Measurements from ENCODE around the gene CLASP1. TPM values are rescaled to one million over a fixed set of nuclear protein-coding genes. Genes with fewer than 3 reads are reported as not detected.
A peak's percentile ranks its signal among the peaks of the same experiment; 100 is the strongest.
"Not testable (repeated sequence)": the region's sequence is repeated elsewhere in the genome, so short reads cannot be mapped to it uniquely, and the experiment has no call there.

CLASP1 gene
- total and polyA plus RNA-seq, 11 donors = 16.0 to 84.5 (median 60.2) TPM

DNA sequence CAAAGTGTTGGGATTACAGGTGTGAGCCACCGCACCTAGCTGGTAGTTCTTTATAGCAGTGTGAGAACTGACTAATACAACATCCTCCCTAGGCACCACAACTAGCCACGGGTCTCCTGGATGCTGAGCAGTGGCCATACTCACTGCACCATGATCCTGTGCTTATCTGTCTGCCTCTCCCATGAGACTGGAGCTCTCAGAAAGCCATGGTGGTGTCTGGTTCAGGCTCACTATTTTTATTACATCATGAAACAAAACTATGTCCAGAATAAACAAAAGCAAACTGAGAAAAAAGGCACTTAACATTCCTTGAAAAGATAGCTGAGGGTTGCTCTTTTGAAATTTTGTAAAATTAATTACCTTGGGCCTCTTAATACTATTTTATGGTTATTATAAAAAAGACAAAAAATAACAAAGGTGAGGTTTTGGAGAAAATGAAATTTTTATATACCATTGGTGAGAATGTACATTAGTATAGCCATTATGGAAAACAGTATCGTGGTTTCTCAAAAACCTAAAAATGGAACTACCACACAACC, 273.6 kb downstream of the CLASP1 start:
- intact Hi-C loops (cut with DNase I) = no loop called here
- peaks cover 0 to 24% (median 1%) of the 10 kb centered on the region in 12 donors for H3K4me1 ChIP-seq
- peaks cover 0 to 93% (median 81%) of the 10 kb centered on the region in 9 donors for H3K36me3 ChIP-seq
- DNase-seq = no peak
- no peaks in the 10 kb centered on the region for H3K9me3 ChIP-seq
- 84 to 91% (median 86%) methylated on average over 3 of the region's 3 CpGs for WGBS, 4 donors
- no peak for TF ChIP-seq POLR2A (IDR thresholded peaks at IDR 0.05)
- TF ChIP-seq, protein P1, sequence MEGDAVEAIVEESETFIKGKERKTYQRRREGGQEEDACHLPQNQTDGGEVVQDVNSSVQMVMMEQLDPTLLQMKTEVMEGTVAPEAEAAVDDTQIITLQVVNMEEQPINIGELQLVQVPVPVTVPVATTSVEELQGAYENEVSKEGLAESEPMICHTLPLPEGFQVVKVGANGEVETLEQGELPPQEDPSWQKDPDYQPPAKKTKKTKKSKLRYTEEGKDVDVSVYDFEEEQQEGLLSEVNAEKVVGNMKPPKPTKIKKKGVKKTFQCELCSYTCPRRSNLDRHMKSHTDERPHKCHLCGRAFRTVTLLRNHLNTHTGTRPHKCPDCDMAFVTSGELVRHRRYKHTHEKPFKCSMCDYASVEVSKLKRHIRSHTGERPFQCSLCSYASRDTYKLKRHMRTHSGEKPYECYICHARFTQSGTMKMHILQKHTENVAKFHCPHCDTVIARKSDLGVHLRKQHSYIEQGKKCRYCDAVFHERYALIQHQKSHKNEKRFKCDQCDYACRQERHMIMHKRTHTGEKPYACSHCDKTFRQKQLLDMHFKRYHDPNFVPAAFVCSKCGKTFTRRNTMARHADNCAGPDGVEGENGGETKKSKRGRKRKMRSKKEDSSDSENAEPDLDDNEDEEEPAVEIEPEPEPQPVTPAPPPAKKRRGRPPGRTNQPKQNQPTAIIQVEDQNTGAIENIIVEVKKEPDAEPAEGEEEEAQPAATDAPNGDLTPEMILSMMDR (IDR thresholded peaks at IDR 0.05) = no peak
- no peaks in the 10 kb centered on the region for H3K27me3 ChIP-seq
- ATAC-seq = no peak
- no peak overlapping the region for H3K27ac ChIP-seq
- no peak overlapping the region for H3K4me3 ChIP-seq

DNA sequence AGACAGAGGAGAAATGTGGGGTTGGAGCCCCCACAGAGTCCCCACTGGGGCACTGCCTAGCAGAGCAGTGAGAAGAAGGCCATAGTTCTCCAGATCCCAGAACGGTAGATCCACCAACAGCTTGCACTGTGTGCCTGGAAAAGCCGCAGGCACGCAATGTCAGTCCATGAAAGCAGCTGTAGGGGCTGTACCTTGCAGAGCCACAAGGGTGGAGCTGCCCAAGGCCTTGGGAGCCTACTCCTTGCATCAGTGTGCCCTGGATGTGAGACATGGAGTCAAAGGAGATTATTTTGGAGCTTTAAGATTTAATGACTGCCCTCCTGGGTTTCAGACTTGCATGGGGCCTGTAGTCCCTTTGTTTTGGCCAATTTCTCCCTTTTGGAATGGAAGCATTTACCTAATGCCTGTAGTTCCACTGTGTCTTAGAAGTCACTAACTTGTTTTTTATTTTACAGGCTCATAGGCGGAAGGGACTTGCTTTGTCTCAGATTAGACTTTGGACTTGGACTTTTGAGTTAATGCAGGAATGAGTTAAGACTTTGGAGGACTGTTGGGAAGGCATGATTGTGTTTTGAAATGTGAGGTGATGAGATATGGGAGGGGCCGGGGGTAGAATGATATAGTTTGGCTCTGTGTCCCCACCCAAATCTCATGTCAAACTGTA, 274.7 kb downstream of the CLASP1 start:
- ATAC-seq; H3K4me3 ChIP-seq; H3K9me3 ChIP-seq; DNase-seq; H3K27ac ChIP-seq; H3K27me3 ChIP-seq; intact Hi-C loops (cut with DNase I): not testable (repeated sequence)
- Histone ChIP-seq H3K4me1 (peaks cover 0 to 24% (median 1%) of the 10 kb centered on the region in 12 donors), H3K36me3 (peaks cover 0 to 91% (median 76%) of the 10 kb centered on the region in 9 donors)
- 90 to 97% (median 95%) methylated on average over 5 of the region's 5 CpGs for WGBS, 4 donors

DNA sequence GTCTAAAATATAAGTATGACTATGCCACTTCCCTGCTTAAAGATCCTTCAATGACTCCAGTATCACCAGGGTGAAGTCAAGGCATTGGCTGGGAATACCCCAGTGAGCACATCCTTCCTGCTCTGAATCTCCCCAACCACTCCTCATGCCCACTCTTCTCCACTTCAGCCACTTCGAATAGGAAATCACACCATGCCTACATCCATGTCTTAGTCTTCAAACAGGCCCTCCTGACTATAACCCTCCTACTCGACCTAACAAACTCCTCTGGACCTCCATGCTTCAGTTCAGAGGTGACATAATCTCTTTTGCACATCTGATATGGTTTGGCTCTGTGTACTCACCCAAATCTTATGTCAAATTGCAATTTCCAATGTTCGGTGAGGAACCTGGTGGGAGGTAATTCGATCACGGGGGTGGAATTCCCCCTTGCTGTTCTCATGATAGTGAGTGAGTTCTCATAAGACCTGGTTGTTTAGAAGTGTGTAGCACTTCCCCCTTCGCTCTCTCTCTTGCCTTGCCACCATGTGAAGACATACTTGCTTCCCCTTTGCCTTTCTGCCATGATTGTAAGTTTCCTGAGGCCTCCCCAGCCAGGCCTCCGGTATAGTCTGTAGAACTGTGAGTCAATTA, 276.4 kb downstream of the CLASP1 start:
- TF ChIP-seq POLR2A (IDR thresholded peaks at IDR 0.05) = no peak
- TF ChIP-seq, protein P1 (IDR thresholded peaks at IDR 0.05) = no peak
- H3K27me3 ChIP-seq = no peaks in the 10 kb centered on the region
- intact Hi-C loops (cut with DNase I) = no loop called here
- no peak for DNase-seq
- ATAC-seq = no peak
- H3K9me3 ChIP-seq = no peaks in the 10 kb centered on the region
- peaks cover 0 to 90% (median 77%) of the 10 kb centered on the region in 9 donors for H3K36me3 ChIP-seq
- peaks cover 0 to 24% (median 1%) of the 10 kb centered on the region in 12 donors for H3K4me1 ChIP-seq
- 90 to 96% (median 95%) methylated on average over 7 of the region's 7 CpGs for WGBS, 4 donors
- H3K4me3 ChIP-seq = no peak overlapping the region
- no peak overlapping the region for H3K27ac ChIP-seq

DNA sequence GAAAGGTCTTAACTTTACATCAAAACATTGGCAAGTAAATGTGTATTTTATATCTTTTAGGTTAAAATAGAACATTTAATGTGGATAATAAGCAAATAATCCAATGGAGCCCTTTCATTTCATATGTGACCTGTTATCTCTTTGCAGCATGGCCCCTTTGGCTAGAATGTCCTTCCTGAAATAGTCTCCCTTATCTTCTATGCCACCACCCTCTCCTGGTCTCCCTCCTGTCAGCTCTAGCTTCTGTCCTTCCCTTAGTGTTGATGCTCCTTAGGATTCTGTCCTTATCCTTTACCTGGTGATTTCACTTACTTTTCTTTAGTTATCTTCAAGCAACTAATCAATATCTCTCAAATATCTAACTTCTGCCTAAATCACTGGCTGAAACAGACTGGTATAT, 277.2 kb downstream of the CLASP1 start:
- Histone ChIP-seq H3K36me3 (peaks cover 0 to 90% (median 77%) of the 10 kb centered on the region in 9 donors), H3K9me3 (no peaks in the 10 kb centered on the region), H3K4me1 (peaks cover 0 to 24% (median 1%) of the 10 kb centered on the region in 12 donors), H3K27ac (peak overlapping the region in 2 of 12 donors; percentile 18 to 39), H3K27me3 (no peaks in the 10 kb centered on the region), H3K4me3 (no peak overlapping the region)
- intact Hi-C loops (cut with DNase I) = no loop called here
- TF ChIP-seq POLR2A (IDR thresholded peaks at IDR 0.05) = no peak
- TF ChIP-seq, protein P1 (IDR thresholded peaks at IDR 0.05) = no peak
- DNase-seq (no peak), ATAC-seq (peak in 3 of 4 donors; percentile 38 to 69 (median 66))

Data from heart left ventricle (tissue), 16 donors.